GM12801 (cell line): Measurements from ENCODE around the gene RBM47.

Experiments
- TF ChIP-seq, protein P1 (sequence below): IDR thresholded peaks from one replicate; pipeline ENCODE4 v1.5.1; 2011; ENCODE audit warnings: control low read depth; ENCODE audit not compliant: insufficient read length; ENCODE audit errors: extremely low read depth

RBM47 gene

DNA sequence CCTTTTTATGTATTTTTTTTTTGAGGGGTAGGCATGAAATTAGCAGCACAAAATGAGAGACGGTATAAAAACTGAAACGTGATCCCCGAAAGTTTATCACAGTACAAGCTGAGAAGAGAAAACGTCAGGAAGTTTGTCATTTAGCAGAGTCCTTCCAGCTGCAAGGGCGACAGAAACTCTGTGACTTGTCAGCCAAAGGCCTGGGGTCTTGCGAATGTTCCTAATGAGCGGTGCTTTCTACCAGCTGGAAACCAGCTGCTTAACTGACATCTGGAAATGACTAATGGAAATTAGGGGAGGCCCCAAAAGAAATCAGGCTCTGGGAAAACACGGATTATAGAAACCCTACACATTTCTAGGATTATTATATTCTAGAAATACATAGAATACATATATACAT, 228.0 kb downstream of the RBM47 start:
- TF ChIP-seq, protein P1, sequence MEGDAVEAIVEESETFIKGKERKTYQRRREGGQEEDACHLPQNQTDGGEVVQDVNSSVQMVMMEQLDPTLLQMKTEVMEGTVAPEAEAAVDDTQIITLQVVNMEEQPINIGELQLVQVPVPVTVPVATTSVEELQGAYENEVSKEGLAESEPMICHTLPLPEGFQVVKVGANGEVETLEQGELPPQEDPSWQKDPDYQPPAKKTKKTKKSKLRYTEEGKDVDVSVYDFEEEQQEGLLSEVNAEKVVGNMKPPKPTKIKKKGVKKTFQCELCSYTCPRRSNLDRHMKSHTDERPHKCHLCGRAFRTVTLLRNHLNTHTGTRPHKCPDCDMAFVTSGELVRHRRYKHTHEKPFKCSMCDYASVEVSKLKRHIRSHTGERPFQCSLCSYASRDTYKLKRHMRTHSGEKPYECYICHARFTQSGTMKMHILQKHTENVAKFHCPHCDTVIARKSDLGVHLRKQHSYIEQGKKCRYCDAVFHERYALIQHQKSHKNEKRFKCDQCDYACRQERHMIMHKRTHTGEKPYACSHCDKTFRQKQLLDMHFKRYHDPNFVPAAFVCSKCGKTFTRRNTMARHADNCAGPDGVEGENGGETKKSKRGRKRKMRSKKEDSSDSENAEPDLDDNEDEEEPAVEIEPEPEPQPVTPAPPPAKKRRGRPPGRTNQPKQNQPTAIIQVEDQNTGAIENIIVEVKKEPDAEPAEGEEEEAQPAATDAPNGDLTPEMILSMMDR = no peak

- TF ChIP-seq, protein P1 = no peak
Measured at GRCh38 chr4:40401096-40401495, 228.6 kb downstream of the RBM47 start.

DNA sequence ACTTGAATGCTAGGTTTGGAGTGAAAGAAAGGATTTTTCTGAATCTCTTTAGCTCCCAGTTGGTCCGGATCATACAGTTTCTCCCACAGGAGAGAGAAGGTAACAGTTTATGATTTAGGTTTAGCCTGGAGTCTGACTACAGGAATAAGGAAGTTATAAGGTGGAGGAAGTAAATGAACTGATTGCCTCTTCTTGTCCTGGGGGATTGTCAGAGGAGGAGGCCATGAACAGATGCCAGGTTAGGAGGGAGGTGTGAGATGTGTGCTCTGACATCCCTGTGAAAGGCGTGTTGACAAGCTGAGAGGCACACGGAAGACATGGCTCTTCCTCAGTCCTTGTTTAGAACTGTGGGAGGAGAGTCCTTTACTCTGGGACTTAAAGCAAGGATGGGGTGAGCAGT, 230.1 kb downstream of the RBM47 start:
- TF ChIP-seq, protein P1 = no peak

DNA sequence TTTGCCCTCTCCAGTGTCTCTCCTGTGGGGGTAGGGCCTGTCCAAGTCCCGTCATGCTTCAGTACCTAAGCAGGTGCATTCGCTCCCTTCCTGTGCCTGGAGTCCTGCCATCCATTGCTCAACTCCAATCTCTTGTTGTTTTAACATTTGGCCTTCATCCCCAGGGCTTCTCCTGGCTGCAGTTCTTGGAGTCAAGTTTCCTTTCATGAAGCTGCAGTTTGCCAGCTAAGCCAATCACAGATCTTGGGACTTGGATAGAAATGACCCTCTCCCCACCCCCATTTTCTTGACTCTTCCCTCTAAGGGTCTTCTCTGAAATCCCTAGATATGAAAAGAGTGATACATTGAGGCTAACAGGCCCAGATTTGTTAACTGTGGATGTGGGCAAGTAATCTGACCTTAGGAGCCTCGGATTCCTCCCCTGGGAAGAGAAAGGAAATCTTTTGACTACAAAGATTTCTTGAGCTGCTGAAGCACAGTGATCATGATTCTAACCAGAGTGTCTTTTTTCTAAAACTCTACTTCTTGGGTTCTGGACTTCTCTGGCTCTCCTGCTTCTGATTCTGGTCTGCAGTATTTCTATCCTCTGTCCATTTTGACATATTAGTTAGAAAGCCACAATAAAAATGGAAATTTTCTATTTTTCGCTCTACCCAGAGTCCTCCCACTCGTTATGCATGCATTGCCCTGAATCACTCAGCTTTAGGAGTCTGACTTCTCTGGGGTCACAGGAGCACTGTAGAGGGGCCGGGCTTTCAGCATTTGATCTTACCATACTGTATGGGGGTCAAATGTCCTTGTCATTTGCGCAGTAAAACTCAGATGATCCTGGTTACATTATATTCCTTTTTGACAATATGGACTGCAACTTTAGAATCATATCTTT, 233.5 kb downstream of the RBM47 start:
- TF ChIP-seq, protein P1 = no peak

- TF ChIP-seq, protein P1 = no peak
Measured at GRCh38 chr4:40395166-40395900, 234.3 kb downstream of the RBM47 start.

DNA sequence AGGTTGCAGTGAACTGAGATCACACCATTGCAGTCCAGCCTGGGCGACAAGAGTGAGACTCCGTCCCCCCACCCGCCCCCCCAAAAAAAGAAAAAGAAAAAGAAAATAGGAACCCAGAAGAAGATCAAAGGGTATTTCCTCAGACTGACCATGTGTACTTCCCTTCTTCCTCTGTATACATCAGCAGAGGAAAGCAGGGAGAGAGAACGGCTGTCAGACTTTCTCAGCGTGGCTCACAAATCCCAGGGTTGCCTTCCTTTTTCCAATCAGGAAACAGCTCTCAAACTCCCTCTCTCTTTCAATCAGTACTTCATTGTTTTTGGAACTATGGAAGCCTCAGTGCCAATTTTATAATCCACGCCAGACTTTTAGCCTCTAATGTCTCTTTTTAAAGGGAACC, 235.4 kb downstream of the RBM47 start:
- TF ChIP-seq, protein P1 = no peak

DNA sequence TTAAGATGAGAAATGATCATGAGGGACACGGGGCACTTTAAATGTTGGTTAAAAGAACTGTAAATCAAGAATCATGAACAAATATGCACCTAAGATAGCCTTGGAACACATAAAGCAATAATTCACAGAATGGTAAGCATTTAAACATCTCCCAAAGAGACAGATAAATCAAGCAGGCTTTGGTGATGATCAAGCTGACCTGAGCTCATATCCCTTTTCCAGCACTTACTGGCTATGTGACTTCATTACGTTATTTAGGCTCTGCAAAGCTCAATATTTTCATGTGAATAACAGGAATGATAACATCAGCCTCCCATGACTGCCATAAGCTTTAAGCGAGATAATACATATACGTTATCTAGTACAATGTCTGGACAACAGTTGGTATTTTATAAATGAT, 239.7 kb downstream of the RBM47 start:
- TF ChIP-seq, protein P1 = no peak
